DMS 273 (cell line): ENCODE measurements around the gene TTC28.
A peak's percentile ranks its signal among the peaks of the same experiment; 100 is the strongest.
"Not testable (repeated sequence)": the region's sequence is repeated elsewhere in the genome, so short reads cannot be mapped to it uniquely, and the experiment has no call there.

Source experiments
- DNase-seq: peaks from one replicate; lab custom pipeline; 2025; ENCODE audit not compliant: unreplicated experiment; lab: John Stamatoyannopoulos, UW

The TTC28 gene

GRCh38 chr22:28112548-28113043 is 567.0 kb downstream of the TTC28 start:
- peak; percentile 34 for DNase-seq

- DNase-seq, result no peak
Measured at GRCh38 chr22:28112190-28112544, 567.5 kb downstream of the TTC28 start.

GRCh38 chr22:28111501-28112189 is 568.0 kb downstream of the TTC28 start:
- DNase-seq, result no peak

- no peak for DNase-seq
Measured at GRCh38 chr22:28108851-28109250, 570.8 kb downstream of the TTC28 start.

- DNase-seq, result no peak
Measured at GRCh38 chr22:28106617-28107016, 573.0 kb downstream of the TTC28 start.

GRCh38 chr22:28105988-28106387 is 573.7 kb downstream of the TTC28 start:
- DNase-seq, result no peak

- DNase-seq, result no peak
Measured at GRCh38 chr22:28105413-28105812, 574.2 kb downstream of the TTC28 start.

GRCh38 chr22:28103596-28103995 is 576.0 kb downstream of the TTC28 start:
- no peak for DNase-seq

- no peak for DNase-seq
Measured at GRCh38 chr22:28102151-28102812, 577.4 kb downstream of the TTC28 start.

GRCh38 chr22:28097627-28098026 is 582.0 kb downstream of the TTC28 start:
- DNase-seq, result no peak

- DNase-seq, result no peak
Measured at GRCh38 chr22:28096161-28096560, 583.5 kb downstream of the TTC28 start.

- DNase-seq, result no peak
Measured at GRCh38 chr22:28095316-28096095, 584.1 kb downstream of the TTC28 start.

GRCh38 chr22:28094771-28095170 is 584.9 kb downstream of the TTC28 start:
- DNase-seq, result no peak

- no peak for DNase-seq
Measured at GRCh38 chr22:28093711-28094110, 585.9 kb downstream of the TTC28 start.

GRCh38 chr22:28091486-28091885 is 588.2 kb downstream of the TTC28 start:
- DNase-seq, result no peak

GRCh38 chr22:28089541-28089940 is 590.1 kb downstream of the TTC28 start:
- DNase-seq, result not testable (repeated sequence)

- no peak for DNase-seq
Measured at GRCh38 chr22:28077166-28077565, 602.5 kb downstream of the TTC28 start.

GRCh38 chr22:28075358-28075981 is 604.2 kb downstream of the TTC28 start:
- DNase-seq, result no peak

GRCh38 chr22:28074526-28074925 is 605.1 kb downstream of the TTC28 start:
- DNase-seq, result no peak

GRCh38 chr22:28072066-28072465 is 607.6 kb downstream of the TTC28 start:
- DNase-seq, result no peak

GRCh38 chr22:28068826-28069225 is 610.8 kb downstream of the TTC28 start:
- DNase-seq, result no peak
